NCI-H748 (cell line): ENCODE data around the gene FAM234A.
"Not testable (repeated sequence)": the region's sequence is repeated elsewhere in the genome, so short reads cannot be mapped to it uniquely, and the experiment has no call there.

ENCODE experiments used
- DNase-seq: peaks from one replicate; lab custom pipeline; 2025; ENCODE audit not compliant: unreplicated experiment; lab: John Stamatoyannopoulos, UW

Gene FAM234A

GRCh38 chr16:230351-230750 is 4.3 kb upstream of the FAM234A start:
- not testable (repeated sequence) for DNase-seq

- DNase-seq, result no peak
Measured at GRCh38 chr16:230949-231348, 3.7 kb upstream of the FAM234A start.

GRCh38 chr16:239948-240277 is 5.3 kb downstream of the FAM234A start:
- DNase-seq, result no peak

GRCh38 chr16:240559-240958 is 5.9 kb downstream of the FAM234A start:
- DNase-seq, result no peak

GRCh38 chr16:242281-242680 is 7.7 kb downstream of the FAM234A start:
- no peak for DNase-seq

GRCh38 chr16:243348-243747 is 8.7 kb downstream of the FAM234A start:
- no peak for DNase-seq

GRCh38 chr16:245105-245504 is 10.5 kb downstream of the FAM234A start:
- DNase-seq, result no peak

- DNase-seq, result no peak
Measured at GRCh38 chr16:247027-247426, 12.4 kb downstream of the FAM234A start.

- DNase-seq, result no peak
Measured at GRCh38 chr16:249431-249830, 14.8 kb downstream of the FAM234A start.

- no peak for DNase-seq
Measured at GRCh38 chr16:252366-253337, 18.0 kb downstream of the FAM234A start.

GRCh38 chr16:253833-254232 is 19.2 kb downstream of the FAM234A start:
- no peak for DNase-seq

- DNase-seq, result no peak
Measured at GRCh38 chr16:254461-254860, 19.8 kb downstream of the FAM234A start.

- no peak for DNase-seq
Measured at GRCh38 chr16:255183-255582, 20.6 kb downstream of the FAM234A start.

- not testable (repeated sequence) for DNase-seq
Measured at GRCh38 chr16:258091-258490, 23.5 kb downstream of the FAM234A start.

- DNase-seq, result no peak
Measured at GRCh38 chr16:259226-259625, 24.6 kb downstream of the FAM234A start.

- DNase-seq, result no peak
Measured at GRCh38 chr16:259814-260253, 25.2 kb downstream of the FAM234A start.

- no peak for DNase-seq
Measured at GRCh38 chr16:260326-260725, 25.7 kb downstream of the FAM234A start.

GRCh38 chr16:261031-261691 is 26.5 kb downstream of the FAM234A start:
- DNase-seq, result no peak

GRCh38 chr16:262121-262745 is 27.6 kb downstream of the FAM234A start:
- no peak for DNase-seq

- no peak for DNase-seq
Measured at GRCh38 chr16:263182-263774, 28.7 kb downstream of the FAM234A start.

GRCh38 chr16:263944-264343 is 29.3 kb downstream of the FAM234A start:
- DNase-seq, result no peak
